Fibroblast of villous mesenchyme (primary cell): ENCODE measurements around the gene BMPR1A. TPM values are rescaled to one million over a fixed set of nuclear protein-coding genes. Genes with fewer than 3 reads are reported as not detected.

Experiments used
- DNase-seq: peaks from one replicate; pipeline ENCODE4 v3.0.0-alpha.2; 2010; ENCODE audit warnings: low read depth
- H3K4me3 ChIP-seq: 2 replicates; pipeline ENCODE4 v1.5.1; 2011; ENCODE audit warnings: low read depth, mild to moderate bottlenecking, low read length
- total RNA-seq: library from RNA; depleted of rRNA; stranded (reverse); fragments of >200 nt; gene quantifications from 2 replicates; pipeline ENCODE4 v1.2.3, GENCODE V29; 2012
- TF ChIP-seq, protein P1 (sequence below): IDR thresholded peaks from 2 replicates; pipeline ENCODE4 v1.5.1; 2012; ENCODE audit warnings: low read depth, mild to moderate bottlenecking, low read length; ENCODE audit not compliant: insufficient read depth

BMPR1A gene
- total RNA-seq, 1 donor = 70.8 TPM

- H3K4me3 ChIP-seq = no peak overlapping the region
- DNase-seq = no peak
- TF ChIP-seq, protein P1, sequence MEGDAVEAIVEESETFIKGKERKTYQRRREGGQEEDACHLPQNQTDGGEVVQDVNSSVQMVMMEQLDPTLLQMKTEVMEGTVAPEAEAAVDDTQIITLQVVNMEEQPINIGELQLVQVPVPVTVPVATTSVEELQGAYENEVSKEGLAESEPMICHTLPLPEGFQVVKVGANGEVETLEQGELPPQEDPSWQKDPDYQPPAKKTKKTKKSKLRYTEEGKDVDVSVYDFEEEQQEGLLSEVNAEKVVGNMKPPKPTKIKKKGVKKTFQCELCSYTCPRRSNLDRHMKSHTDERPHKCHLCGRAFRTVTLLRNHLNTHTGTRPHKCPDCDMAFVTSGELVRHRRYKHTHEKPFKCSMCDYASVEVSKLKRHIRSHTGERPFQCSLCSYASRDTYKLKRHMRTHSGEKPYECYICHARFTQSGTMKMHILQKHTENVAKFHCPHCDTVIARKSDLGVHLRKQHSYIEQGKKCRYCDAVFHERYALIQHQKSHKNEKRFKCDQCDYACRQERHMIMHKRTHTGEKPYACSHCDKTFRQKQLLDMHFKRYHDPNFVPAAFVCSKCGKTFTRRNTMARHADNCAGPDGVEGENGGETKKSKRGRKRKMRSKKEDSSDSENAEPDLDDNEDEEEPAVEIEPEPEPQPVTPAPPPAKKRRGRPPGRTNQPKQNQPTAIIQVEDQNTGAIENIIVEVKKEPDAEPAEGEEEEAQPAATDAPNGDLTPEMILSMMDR = no peak
Measured at GRCh38 chr10:86718556-86718955, 37.9 kb upstream of the BMPR1A start.

- DNase-seq = no peak
- TF ChIP-seq, protein P1 = no peak
- H3K4me3 ChIP-seq = no peak overlapping the region
Measured at GRCh38 chr10:86721232-86721631, 35.2 kb upstream of the BMPR1A start.

DNA sequence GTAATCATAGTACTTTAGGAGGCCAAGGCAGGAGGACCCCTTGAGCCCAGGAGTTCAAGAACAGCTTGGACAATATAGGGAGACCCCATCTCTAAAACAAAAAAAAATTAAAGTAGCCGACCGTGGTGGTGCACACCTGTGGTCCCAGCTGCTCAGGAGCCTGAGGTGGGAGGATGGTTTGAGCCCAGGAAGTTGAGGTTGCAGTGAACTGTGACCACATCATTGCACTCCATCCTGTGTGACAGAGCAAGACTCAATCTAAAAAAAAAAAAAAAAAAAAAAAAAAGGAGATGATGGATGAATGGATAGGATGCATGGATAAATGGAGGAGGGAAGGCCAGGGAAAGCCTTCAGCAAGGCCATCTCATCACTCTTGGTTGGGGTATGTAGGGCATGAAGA lies 33.4 kb upstream of the BMPR1A start:
- TF ChIP-seq, protein P1 = no peak
- no peak overlapping the region for H3K4me3 ChIP-seq
- no peak for DNase-seq

DNA sequence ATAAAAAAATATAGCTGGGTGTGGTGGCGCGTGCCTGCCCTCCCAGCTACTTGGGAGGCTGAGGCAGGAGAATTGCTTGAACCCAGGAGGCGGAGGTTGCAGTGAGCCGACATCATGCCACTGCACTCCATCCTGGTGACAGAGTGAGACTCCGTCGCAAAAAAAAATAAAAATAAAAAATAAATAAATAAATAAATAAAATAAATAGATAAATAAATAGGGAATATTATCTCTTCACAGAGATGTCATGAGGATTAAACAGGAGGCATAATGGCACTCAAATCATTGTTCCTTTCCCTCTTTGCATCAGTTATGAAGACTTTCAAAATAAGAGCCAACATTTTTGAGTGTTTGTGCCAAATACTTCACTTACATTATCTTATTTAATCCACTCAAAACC lies 32.0 kb upstream of the BMPR1A start:
- no peak overlapping the region for H3K4me3 ChIP-seq
- TF ChIP-seq, protein P1 = no peak
- DNase-seq = no peak

GRCh38 chr10:86725980-86726676 lies 30.3 kb upstream of the BMPR1A start:
- TF ChIP-seq, protein P1 = no peak
- no peak overlapping the region for H3K4me3 ChIP-seq
- no peak for DNase-seq

DNA sequence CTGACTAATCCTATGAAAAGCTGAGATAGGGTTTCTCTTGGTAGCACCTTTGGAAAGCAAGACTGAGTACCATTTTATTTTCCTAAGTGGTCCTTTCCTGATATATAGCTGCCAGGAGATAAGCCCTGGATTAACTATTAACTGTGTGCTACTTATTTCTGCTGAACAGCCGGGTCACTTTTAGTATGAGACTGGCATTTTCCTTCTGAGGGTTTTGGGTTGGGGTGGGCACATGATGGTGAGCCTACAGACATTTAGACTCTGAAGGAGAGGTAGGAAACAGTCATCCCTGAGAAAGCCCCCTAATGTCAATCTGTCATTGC lies 29.8 kb upstream of the BMPR1A start:
- no peak for DNase-seq
- TF ChIP-seq, protein P1 = no peak

GRCh38 chr10:86727470-86727869 lies 28.9 kb upstream of the BMPR1A start:
- TF ChIP-seq, protein P1 = no peak
- no peak for DNase-seq
- no peak overlapping the region for H3K4me3 ChIP-seq

More for the DNA sequence above, 29.8 kb upstream of the BMPR1A start:
- no peak overlapping the region for H3K4me3 ChIP-seq
